Measurements from ENCODE around the gene KANK3.

DNA sequence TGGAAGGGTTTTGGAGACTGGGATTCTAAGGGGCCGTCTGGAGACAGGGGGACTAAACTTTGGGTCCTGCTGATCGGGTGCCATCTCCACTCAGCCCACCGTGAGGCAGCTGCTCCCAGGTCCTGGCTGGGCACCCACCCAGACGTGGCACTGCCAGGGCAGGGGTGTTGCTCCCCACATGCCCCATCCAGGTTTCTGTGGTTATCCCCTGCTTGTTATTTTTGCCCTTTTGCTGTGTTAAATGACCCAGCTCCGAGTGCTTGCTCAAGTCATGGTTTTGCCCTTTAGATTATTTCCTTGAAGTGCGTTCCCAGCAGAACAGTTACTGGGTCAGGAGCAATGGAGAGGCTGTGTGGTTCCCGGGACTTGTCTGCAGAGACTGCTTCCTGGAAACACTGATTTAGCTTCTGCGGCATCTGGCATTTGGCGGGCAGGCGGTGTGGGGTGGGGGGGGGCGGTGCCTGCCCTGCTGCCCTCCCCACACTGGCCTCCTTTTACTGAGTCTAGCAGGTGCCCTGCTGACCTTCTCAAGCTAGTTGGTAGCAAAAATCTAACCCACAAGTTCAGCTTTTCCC, 49.0 kb upstream of the KANK3 start:
- TF ChIP-seq, protein P1, sequence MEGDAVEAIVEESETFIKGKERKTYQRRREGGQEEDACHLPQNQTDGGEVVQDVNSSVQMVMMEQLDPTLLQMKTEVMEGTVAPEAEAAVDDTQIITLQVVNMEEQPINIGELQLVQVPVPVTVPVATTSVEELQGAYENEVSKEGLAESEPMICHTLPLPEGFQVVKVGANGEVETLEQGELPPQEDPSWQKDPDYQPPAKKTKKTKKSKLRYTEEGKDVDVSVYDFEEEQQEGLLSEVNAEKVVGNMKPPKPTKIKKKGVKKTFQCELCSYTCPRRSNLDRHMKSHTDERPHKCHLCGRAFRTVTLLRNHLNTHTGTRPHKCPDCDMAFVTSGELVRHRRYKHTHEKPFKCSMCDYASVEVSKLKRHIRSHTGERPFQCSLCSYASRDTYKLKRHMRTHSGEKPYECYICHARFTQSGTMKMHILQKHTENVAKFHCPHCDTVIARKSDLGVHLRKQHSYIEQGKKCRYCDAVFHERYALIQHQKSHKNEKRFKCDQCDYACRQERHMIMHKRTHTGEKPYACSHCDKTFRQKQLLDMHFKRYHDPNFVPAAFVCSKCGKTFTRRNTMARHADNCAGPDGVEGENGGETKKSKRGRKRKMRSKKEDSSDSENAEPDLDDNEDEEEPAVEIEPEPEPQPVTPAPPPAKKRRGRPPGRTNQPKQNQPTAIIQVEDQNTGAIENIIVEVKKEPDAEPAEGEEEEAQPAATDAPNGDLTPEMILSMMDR (optimal IDR thresholded peaks at IDR 0.05 in 1 of 3, IDR thresholded peaks at IDR 0.05 in 1 of 3, conservative IDR thresholded peaks at IDR 0.05 in 1 of 3; ENCODE audit: extremely low read depth in 1 of 3, insufficient read depth in 2 of 3, low read length in 3 of 3), result no peak
- TF ChIP-seq EZH2 (IDR thresholded peaks at IDR 0.05; ENCODE audit: low read length), result no peak

Measured in keratinocyte (primary cell).